NCI-H774 (cell line): Measurements from ENCODE around the gene TMEM132A.
"Not testable (repeated sequence)": the region's sequence is repeated elsewhere in the genome, so short reads cannot be mapped to it uniquely, and the experiment has no call there.

Source experiments
- DNase-seq: peaks from one replicate; lab custom pipeline; 2025; lab: John Stamatoyannopoulos, UW

The TMEM132A gene

DNA sequence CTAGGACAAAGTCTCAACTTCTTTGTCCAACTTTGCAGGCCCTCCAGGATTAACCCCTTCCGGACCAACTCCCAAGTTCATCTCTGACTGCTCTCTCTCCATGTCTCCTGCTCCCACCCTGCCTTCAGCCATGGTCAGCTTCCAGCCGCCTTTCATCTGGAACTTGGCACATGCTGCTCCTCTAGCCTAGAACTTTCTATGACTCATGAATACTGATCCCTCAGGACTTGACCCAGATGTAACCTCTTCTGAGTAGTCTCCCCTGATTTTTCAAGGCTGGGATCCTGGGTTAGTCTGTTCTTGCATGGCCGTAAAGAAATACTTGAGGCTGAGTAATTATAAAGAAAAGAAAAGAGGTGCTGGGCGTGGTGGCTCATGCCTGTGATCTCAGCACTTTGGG is 32.9 kb downstream of the TMEM132A start:
- no peak for DNase-seq

DNA sequence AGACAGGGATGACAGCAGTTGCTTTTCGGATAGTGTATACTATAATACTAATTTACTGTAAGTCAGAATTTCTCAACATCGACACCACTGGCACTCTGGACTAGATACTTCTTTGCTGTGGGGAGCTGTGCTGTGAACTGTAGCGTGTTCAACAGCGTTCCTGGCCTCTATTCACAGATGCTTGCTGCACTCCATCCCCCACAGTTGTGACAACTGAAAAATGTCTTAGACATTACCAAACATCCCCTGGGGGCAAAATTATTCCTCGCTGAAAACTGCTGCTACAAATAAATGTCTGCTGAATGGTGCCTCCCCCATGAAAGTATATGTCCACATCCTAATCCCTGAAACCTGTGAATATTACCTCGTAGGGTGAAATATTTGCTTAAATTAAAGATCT is 35.2 kb downstream of the TMEM132A start:
- DNase-seq, result no peak

GRCh38 chr11:60960405-60960804 is 36.1 kb downstream of the TMEM132A start:
- no peak for DNase-seq

DNA sequence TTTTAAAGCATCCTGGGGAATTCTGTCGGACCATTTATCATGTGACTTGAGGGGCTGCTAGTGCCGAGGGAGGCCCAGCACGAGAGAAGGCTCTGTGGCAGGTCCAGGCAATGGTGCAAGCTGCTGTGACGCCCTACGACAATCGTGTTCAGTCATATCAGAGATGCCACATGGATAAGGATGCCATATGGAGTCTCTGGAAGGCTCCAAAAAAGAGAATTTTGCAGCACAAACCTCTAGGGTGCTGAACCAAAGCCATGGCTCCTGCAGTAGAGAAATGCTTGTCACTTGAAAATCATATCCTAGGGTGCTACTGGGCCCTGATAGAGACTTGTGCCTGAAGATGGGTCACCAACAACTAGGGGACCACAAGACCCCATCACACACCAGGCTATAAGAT is 40.5 kb downstream of the TMEM132A start:
- DNase-seq, result no peak

GRCh38 chr11:60966890-60967289 is 42.6 kb downstream of the TMEM132A start:
- DNase-seq, result no peak

DNA sequence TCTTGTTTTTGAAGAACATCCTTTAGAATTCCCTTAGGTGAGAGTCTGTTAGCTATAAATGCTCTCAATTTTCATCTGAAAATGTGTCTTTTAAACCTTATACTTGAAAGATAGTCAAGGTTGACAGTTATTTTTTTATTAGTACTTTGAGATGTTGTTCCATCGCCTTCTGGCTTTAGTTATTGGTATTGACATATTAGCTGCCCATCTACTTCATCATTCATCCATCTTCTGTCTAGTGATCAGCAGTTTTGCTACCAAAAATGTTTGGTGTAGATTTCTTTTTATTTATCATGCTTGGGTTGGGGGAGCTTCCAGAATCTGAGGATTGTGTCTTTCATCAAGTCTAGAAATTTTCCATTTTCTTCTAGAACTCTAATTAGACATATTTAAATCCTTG is 44.0 kb downstream of the TMEM132A start:
- no peak for DNase-seq

- DNase-seq, result peak; percentile 50
These were observed 46.1 kb downstream of the TMEM132A start for GRCh38 chr11:60970369-60970774.

DNA sequence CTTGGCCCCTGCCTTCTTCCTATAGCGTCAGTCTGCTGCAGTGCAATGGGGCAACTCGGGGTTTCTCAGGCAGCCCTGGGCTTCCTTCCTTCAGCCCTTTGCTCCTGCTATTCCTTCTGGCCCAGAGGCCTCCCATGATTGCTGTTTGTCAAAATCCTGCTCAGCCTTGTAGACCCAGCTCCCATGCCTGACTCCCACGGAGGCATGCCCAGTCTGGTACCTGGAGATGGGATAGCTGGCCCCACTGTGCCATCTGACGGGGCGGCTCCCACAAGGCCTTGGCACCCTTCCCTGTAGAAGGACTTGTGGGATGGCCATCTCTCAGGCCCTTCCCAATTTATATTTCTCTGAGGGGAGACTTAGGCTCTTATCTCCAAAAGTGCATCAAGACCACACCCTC is 46.6 kb downstream of the TMEM132A start:
- DNase-seq, result no peak

GRCh38 chr11:60971520-60971919 is 47.3 kb downstream of the TMEM132A start, which contains the start of gene CD6:
CD6 (plus strand) TSS chr11:60971680; CDS start chr11:60971866, 186 bp downstream.
- no peak for DNase-seq

- DNase-seq, result no peak
These were observed 48.1 kb downstream of the TMEM132A start for GRCh38 chr11:60972182-60973030.

DNA sequence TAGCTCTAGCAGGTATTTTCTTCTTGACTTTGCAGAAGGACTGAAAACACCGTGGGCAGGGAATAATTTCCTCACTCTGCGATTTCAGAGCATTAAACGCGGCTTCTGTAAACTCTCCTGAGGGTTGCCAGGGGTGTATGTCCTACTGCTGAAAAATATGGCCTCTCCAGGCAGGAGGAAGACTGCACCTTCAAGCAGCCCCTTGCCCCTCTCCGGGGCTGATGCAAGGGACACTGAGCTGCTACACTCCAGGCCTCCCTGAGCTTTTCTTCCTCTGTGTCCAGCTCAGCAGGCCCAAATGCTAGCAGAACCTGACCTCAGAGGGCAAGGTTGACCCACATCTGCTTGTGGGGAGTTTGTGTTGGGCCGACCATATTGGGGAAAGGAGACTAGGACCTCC is 49.4 kb downstream of the TMEM132A start:
- DNase-seq, result no peak

DNA sequence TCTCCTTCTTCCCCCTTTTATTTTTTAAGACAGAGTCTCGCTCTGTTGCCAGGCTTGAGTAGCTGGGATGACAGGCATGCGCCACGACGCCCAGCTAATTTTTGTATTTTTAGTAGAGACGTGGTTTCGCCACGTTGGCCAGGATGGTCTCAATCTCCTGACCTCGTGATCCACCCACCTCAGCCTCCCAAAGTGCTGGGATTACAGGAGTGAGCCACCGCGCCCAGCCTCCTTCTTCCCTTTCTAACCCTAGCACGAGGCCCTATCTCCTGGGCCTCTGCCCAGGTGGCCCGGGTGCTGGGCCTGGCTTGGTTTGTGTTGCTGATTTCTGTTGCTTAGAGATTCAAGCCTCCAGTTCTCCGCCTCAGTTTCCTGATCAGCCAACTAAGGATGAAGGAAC is 50.1 kb downstream of the TMEM132A start:
- not testable (repeated sequence) for DNase-seq

DNA sequence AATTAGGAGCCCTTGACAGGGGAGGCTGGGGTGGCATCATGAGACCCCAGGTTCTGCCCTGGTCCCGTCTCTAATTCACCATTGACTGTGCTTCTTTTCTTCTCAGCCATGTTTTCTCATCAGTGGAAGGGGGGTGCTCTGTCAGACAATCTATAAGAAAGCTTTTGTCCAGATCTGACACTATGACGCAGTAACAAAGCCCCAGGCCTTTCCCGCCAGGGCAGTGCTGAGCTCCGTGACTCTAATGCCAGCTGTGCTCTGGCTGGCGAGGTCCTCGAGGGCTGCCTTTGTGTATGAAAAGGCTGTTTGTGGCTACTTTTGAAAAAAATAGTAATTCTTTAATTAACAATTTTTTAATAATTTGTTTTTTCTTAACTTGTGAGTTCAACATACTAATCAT is 50.5 kb downstream of the TMEM132A start:
- DNase-seq, result no peak

- no peak for DNase-seq
These were observed 53.0 kb downstream of the TMEM132A start for GRCh38 chr11:60977224-60977623.

DNA sequence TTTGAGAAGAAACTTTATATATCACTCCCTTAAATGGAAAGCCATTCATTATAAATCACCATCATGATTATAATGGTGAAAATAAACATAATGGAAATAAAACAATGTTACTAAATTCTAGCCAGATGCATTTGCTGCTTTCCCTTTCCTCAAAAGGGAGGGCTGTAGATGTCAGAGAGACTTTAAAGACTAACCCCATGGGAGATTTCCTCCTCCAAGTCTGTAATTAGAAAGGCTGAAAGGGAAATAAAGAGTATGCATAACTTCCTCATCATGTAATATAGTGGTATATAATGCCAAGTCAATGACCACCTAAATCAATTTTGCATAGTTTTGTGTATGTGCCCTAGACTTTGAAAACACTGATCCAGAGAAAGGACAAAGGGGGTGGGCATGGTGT is 53.6 kb downstream of the TMEM132A start:
- no peak for DNase-seq

GRCh38 chr11:60978546-60979380 is 54.5 kb downstream of the TMEM132A start:
- no peak for DNase-seq

GRCh38 chr11:60981515-60981914 is 57.3 kb downstream of the TMEM132A start:
- DNase-seq, result no peak

GRCh38 chr11:60982184-60982583 is 57.9 kb downstream of the TMEM132A start:
- DNase-seq, result no peak

- DNase-seq, result no peak
These were observed 59.9 kb downstream of the TMEM132A start for GRCh38 chr11:60984149-60984548.

GRCh38 chr11:60984636-60985035 is 60.4 kb downstream of the TMEM132A start:
- DNase-seq, result no peak

GRCh38 chr11:60985501-60985900 is 61.2 kb downstream of the TMEM132A start:
- DNase-seq, result no peak

DNA sequence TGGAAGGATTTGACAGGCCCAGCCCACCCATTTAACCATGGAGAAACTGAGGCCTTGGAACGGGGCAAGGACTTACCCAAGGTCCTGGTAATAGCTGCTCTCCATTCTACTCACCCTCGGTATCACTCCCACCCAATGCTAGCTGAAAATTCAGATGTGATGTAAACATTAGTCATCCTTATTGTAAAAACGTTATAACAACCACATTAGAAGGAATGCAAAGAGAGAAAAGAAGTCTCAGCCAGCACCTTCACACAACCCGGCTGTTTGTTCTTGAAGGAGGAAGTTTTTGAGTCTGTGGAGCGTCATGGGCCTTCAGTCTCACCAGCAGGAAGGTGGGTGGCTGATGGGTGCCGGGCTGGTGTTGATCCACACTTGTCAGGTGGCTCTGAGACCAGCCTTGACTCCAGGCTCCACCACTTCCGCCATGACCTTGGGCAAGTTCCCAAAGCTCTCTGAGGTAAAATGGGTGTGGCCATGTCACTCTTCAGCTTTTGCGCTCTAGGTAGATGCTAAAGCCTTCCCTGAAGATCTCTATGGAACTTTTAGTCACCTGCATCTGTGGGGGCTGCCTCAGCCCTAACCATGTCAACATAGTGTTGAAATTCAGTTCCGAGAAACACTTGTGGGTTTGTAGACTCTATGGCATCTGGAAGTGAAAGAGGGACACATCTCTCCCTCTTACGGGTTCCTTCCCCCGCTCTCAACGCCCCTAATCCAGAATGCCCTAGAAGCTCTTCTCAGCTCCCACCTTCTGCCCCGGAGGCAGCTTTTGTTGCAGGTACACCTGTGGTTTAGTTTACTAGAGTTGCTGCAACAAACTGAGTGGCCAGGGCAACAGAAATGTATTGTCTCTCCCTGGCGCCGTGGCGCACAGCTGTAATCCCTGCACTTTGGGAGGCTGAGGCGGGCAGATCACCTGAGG is 62.0 kb downstream of the TMEM132A start:
- no peak for DNase-seq
